Thoracic aorta (tissue), 2 donors: ENCODE data around the gene MED13. TPM values are rescaled to one million over a fixed set of nuclear protein-coding genes. Genes with fewer than 3 reads are reported as not detected.

Source experiments
- ATAC-seq: fragments of 150-250 bp; one replicate; pipeline ENCODE4 v1.8.0; 2017; ENCODE audit warnings: low read depth; ENCODE audit not compliant: insufficient number of reproducible peaks, low FRiP score
- DNase-seq: peaks from one replicate; pipeline ENCODE4 v3.0.0-alpha.2; 2020; ENCODE audit warnings: low spot score
- H3K27ac ChIP-seq, 2 donors: fragments of 200-600 bp; sonication (generic); 1 replicate in 1 of 2; 2 replicates in 1 of 2; pipeline ENCODE4 v1.5.1; 2016; ENCODE audit warnings: mild to moderate bottlenecking in 2 of 2, moderate library complexity in 2 of 2
- H3K27me3 ChIP-seq: fragments of 200-600 bp; sonication (generic); replicated peaks from 2 replicates; pipeline ENCODE4 v1.6.0; 2016; ENCODE audit warnings: mild to moderate bottlenecking; ENCODE audit not compliant: insufficient read depth
- H3K36me3 ChIP-seq: fragments of 200-600 bp; sonication (generic); one replicate; pipeline ENCODE4 v1.5.1; 2016
- H3K4me1 ChIP-seq, 2 donors: fragments of 200-600 bp; sonication (generic); 1 replicate in 1 of 2; 2 replicates in 1 of 2; pipeline versions ENCODE4 v1.5.1 to v1.6.0; 2016; ENCODE audit warnings: low read depth in 2 of 2, mild to moderate bottlenecking in 1 of 2; ENCODE audit not compliant: control insufficient read depth in 1 of 2
- H3K4me3 ChIP-seq: fragments of 200-600 bp; sonication (generic); 2 replicates; pipeline ENCODE4 v1.5.1; 2016; ENCODE audit warnings: mild to moderate bottlenecking
- H3K9me3 ChIP-seq: fragments of 200-600 bp; sonication (generic); 2 replicates; pipeline ENCODE4 v1.5.1; 2016
- total RNA-seq, 2 donors: library from RNA; depleted of rRNA; stranded (reverse); fragments of >200 nt; gene quantifications; one replicate each; pipeline versions ENCODE4 v1.1.0 to v1.2.3, GENCODE V29; 2016
- TF ChIP-seq, protein P1 (sequence below): fragments of 200-600 bp; sonication (generic); IDR thresholded peaks from one replicate; pipeline ENCODE4 v1.5.1; 2019; ENCODE audit warnings: antibody characterized with exemption

MED13 gene
- total RNA-seq, 2 donors from 2014 or later, result 87.6 to 92.2 TPM

- peaks cover 3% of the 10 kb centered on the region for H3K36me3 ChIP-seq
- no peaks in the 10 kb centered on the region for H3K27me3 ChIP-seq
- peak overlapping the region; percentile 100 for H3K4me3 ChIP-seq
- no peak for ATAC-seq
- no peaks in the 10 kb centered on the region for H3K9me3 ChIP-seq
- DNase-seq, result no peak
- H3K4me1 ChIP-seq, result peaks cover 35 to 55% of the 10 kb centered on the region in 2 donors
- peak overlapping the region in 1 of 2 donors; percentile 91 for H3K27ac ChIP-seq
- TF ChIP-seq, protein P1, sequence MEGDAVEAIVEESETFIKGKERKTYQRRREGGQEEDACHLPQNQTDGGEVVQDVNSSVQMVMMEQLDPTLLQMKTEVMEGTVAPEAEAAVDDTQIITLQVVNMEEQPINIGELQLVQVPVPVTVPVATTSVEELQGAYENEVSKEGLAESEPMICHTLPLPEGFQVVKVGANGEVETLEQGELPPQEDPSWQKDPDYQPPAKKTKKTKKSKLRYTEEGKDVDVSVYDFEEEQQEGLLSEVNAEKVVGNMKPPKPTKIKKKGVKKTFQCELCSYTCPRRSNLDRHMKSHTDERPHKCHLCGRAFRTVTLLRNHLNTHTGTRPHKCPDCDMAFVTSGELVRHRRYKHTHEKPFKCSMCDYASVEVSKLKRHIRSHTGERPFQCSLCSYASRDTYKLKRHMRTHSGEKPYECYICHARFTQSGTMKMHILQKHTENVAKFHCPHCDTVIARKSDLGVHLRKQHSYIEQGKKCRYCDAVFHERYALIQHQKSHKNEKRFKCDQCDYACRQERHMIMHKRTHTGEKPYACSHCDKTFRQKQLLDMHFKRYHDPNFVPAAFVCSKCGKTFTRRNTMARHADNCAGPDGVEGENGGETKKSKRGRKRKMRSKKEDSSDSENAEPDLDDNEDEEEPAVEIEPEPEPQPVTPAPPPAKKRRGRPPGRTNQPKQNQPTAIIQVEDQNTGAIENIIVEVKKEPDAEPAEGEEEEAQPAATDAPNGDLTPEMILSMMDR, result no peak
Measured at GRCh38 chr17:62062944-62063343, 2.1 kb downstream of the MED13 start.

- Histone ChIP-seq H3K36me3 (peaks cover 3% of the 10 kb centered on the region), H3K27ac (peak overlapping the region in 1 of 2 donors; percentile 91), H3K27me3 (no peaks in the 10 kb centered on the region), H3K4me1 (peaks cover 40 to 62% of the 10 kb centered on the region in 2 donors), H3K9me3 (no peaks in the 10 kb centered on the region), H3K4me3 (peak overlapping the region; percentile 100)
- DNase-seq, result no peak
- ATAC-seq, result no peak
- TF ChIP-seq, protein P1, result no peak
Measured at GRCh38 chr17:62062302-62062701, 2.8 kb downstream of the MED13 start.

GRCh38 chr17:62059414-62059813 is 5.7 kb downstream of the MED13 start:
- peaks cover 3% of the 10 kb centered on the region for H3K36me3 ChIP-seq
- no peak overlapping the region for H3K27ac ChIP-seq
- TF ChIP-seq, protein P1, result no peak
- no peak for ATAC-seq
- H3K4me1 ChIP-seq, result peaks cover 51 to 80% of the 10 kb centered on the region in 2 donors
- H3K4me3 ChIP-seq, result peak overlapping the region; percentile 18
- no peaks in the 10 kb centered on the region for H3K27me3 ChIP-seq
- DNase-seq, result no peak
- H3K9me3 ChIP-seq, result no peaks in the 10 kb centered on the region

DNA sequence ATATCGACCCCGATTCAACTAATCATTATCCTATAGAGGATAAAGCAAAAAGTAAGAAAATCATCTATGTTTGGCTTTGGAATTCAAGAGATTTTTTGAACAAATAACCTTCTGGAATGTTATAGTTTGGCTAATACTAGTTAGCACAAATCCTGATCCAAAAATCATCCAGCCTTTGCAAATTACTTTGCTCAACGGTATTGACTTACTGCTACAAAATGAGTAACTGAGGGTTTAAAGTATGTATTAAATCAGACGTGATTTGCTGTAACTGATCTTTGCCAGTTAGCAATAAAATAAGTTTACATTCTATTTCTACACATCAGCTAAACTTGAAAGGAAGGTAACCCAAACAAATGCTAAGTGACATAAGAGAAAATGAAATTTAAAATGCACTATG is 6.5 kb downstream of the MED13 start:
- no peak overlapping the region for H3K4me3 ChIP-seq
- H3K27ac ChIP-seq, result peak overlapping the region; percentile 19 to 26
- TF ChIP-seq, protein P1, result no peak
- H3K4me1 ChIP-seq, result peaks cover 55 to 80% of the 10 kb centered on the region in 2 donors
- H3K27me3 ChIP-seq, result no peaks in the 10 kb centered on the region
- H3K9me3 ChIP-seq, result no peaks in the 10 kb centered on the region
- peaks cover 3% of the 10 kb centered on the region for H3K36me3 ChIP-seq
- DNase-seq (no peak), ATAC-seq (no peak)

GRCh38 chr17:62057696-62058095 is 7.4 kb downstream of the MED13 start:
- peaks cover 57 to 71% of the 10 kb centered on the region in 2 donors for H3K4me1 ChIP-seq
- DNase-seq, result no peak
- TF ChIP-seq, protein P1, result no peak
- peak overlapping the region in 1 of 2 donors; percentile 26 for H3K27ac ChIP-seq
- peak overlapping the region; percentile 6 for H3K4me3 ChIP-seq
- H3K36me3 ChIP-seq, result peaks cover 3% of the 10 kb centered on the region
- H3K9me3 ChIP-seq, result no peaks in the 10 kb centered on the region
- no peak for ATAC-seq
- H3K27me3 ChIP-seq, result no peaks in the 10 kb centered on the region
